Left colon (tissue), 2 donors: ENCODE data around the gene SIRPD. TPM values are rescaled to one million over a fixed set of nuclear protein-coding genes. Genes with fewer than 3 reads are reported as not detected.

Source experiments
- total RNA-seq, 2 donors: library from RNA; stranded (reverse); fragmentation: NEBNext Ultra II Directional; extraction: Animal tissue kit (Norgen Biotek cat#: 25700); gene quantifications; one replicate each; pipeline ENCODE4 v1.2.1, GENCODE V29; 2021
- donor health status: DM: no; HTN: no; CAD: no.
- donor health status: DM: yes; HTN: yes; CAD: no.

Gene SIRPD
- total RNA-seq, 2 donors from 2014 or later = not detected

Other genes starting within 250 kb of the SIRPD start
- gene SDCBP2, start 228.6 kb downstream of the SIRPD start, total RNA-seq = 100 to 1,000 TPM; 262 to 489 TPM
- 100 to 1,000 TPM; 259 to 309 TPM for gene FKBP1A, start 164.7 kb downstream of the SIRPD start, total RNA-seq
- 10 to 100 TPM; 61.6 to 81.5 TPM for gene NSFL1C, start 90.9 kb downstream of the SIRPD start, total RNA-seq
- 1 to 10 TPM; 1.1 to 2.4 TPM for gene SIRPB2, start 66.3 kb downstream of the SIRPD start, total RNA-seq
- 1 to 10 TPM in 1 of 2 donors, under 1 TPM in 1; 0.37 to 1.8 TPM for gene SIRPB1, start 62.3 kb upstream of the SIRPD start, total RNA-seq
- 1 to 10 TPM in 1 of 2 donors, under 1 TPM in 1; 0.52 to 1.1 TPM for gene SIRPG, start 100.1 kb upstream of the SIRPD start, total RNA-seq